ENCODE data around the gene PYY. TPM values are rescaled to one million over a fixed set of nuclear protein-coding genes. Genes with fewer than 3 reads are reported as not detected.
A peak's percentile ranks its signal among the peaks of the same experiment; 100 is the strongest.

The PYY gene
- total RNA-seq, 1 donor from 2014 or later, result not detected

- H3K36me3 Mint-ChIP-seq (ENCODE audit: low read depth), result no peaks in the 10 kb centered on the region
- peaks cover 37% of the 10 kb centered on the region for H3K27me3 Mint-ChIP-seq
- H3K27ac Mint-ChIP-seq, result no peak overlapping the region
- intact Hi-C loops (cut with micrococcal nuclease), result no loop called here
- ChIA-PET CTCF (no interaction called here), POLR2A (no interaction called here)
- ATAC-seq (ENCODE audit: low read depth) (no peak), DNase-seq (no peak)
- TF ChIP-seq CTCF (IDR thresholded peaks at IDR 0.05), result no peak
- H3K4me1 Mint-ChIP-seq, result peaks cover 15% of the 10 kb centered on the region
- H3K4me3 Mint-ChIP-seq, result peak overlapping the region; percentile 69
- no peaks in the 10 kb centered on the region for H3K9me3 Mint-ChIP-seq
These were observed 26.5 kb downstream of the PYY start for GRCh38 chr17:43927060-43927864.

- Mint-ChIP-seq H3K27me3 (peaks cover 35% of the 10 kb centered on the region), H3K36me3 (ENCODE audit: low read depth) (no peaks in the 10 kb centered on the region), H3K4me3 (no peak overlapping the region), H3K27ac (no peak overlapping the region), H3K9me3 (no peaks in the 10 kb centered on the region), H3K4me1 (peaks cover 15% of the 10 kb centered on the region)
- no peak for DNase-seq
- intact Hi-C loops (cut with micrococcal nuclease), result no loop called here
- ChIA-PET CTCF (interaction anchor here (0.7 kb wide), 1 partner anchor 12 kb away, joined by 3 read pairs; no protein-coding TSS in a partner anchor), POLR2A (interaction anchor here (0.6 kb wide), 1 partner anchor 1346 kb away, joined by 3 read pairs; no protein-coding TSS in a partner anchor)
- no peak for TF ChIP-seq CTCF (IDR thresholded peaks at IDR 0.05)
- no peak for ATAC-seq (ENCODE audit: low read depth)
These were observed 29.2 kb downstream of the PYY start for GRCh38 chr17:43924558-43924957.

GRCh38 chr17:43920500-43921095 is 33.1 kb downstream of the PYY start:
- Mint-ChIP-seq H3K27ac (no peak overlapping the region), H3K4me3 (no peak overlapping the region), H3K9me3 (peaks cover 4% of the 10 kb centered on the region), H3K4me1 (peaks cover 15% of the 10 kb centered on the region), H3K27me3 (peaks cover 16% of the 10 kb centered on the region), H3K36me3 (ENCODE audit: low read depth) (no peaks in the 10 kb centered on the region)
- ATAC-seq (ENCODE audit: low read depth) (no peak), DNase-seq (no peak)
- ChIA-PET CTCF (no interaction called here), POLR2A (no interaction called here)
- TF ChIP-seq CTCF (IDR thresholded peaks at IDR 0.05), result no peak
- intact Hi-C loops (cut with micrococcal nuclease), result no loop called here

GRCh38 chr17:43918026-43918389 is 35.7 kb downstream of the PYY start:
- H3K4me1 Mint-ChIP-seq, result peaks cover 15% of the 10 kb centered on the region
- ChIA-PET POLR2A (interaction anchor here (0.6 kb wide), 1 partner anchor 1119 kb away, joined by 4 read pairs; no protein-coding TSS in a partner anchor), CTCF (interaction anchor here (0.9 to 2.0 kb wide), 3 partner anchors 25 to 269 kb away, joined by 3 to 7 read pairs (median 3); partner anchors contain the start of gene TMUB2)
- no peaks in the 10 kb centered on the region for H3K36me3 Mint-ChIP-seq (ENCODE audit: low read depth)
- no peak for TF ChIP-seq CTCF (IDR thresholded peaks at IDR 0.05)
- peak overlapping the region; percentile 84 for H3K4me3 Mint-ChIP-seq
- H3K27ac Mint-ChIP-seq, result no peak overlapping the region
- H3K27me3 Mint-ChIP-seq, result peaks cover 1% of the 10 kb centered on the region
- no peak for ATAC-seq (ENCODE audit: low read depth)
- peaks cover 4% of the 10 kb centered on the region for H3K9me3 Mint-ChIP-seq
- no peak for DNase-seq
- intact Hi-C loops (cut with micrococcal nuclease), result no loop called here
